AG20443 (cell line): Measurements from ENCODE around the gene L1CAM.
"Not testable (repeated sequence)": the region's sequence is repeated elsewhere in the genome, so short reads cannot be mapped to it uniquely, and the experiment has no call there.

Source experiments
- DNase-seq: peaks from one replicate; pipeline ENCODE4 v3.0.0; 2012; ENCODE audit warnings: low spot score, mixed read lengths

L1CAM gene

DNA sequence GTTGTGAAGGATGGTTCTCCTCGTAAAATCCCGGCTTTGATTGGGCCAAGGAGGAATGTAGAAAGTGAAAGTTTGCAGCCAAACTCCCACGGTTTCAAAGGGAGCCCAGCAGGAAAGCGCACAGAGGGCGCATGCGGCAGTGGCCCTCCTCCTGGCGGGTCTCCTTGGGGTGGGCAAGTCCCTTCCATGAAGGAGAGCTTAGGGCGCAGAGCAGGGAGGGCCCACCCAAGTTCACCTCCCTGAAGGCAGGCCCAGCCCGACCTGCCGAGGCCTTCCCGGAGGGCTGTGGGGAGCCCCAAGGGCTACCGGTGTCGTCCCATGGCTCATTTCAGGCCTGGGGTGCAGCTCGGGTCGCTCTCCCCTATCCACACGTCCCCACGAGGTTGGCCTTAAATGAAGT, 57.7 kb downstream of the L1CAM start:
- no peak for DNase-seq

DNA sequence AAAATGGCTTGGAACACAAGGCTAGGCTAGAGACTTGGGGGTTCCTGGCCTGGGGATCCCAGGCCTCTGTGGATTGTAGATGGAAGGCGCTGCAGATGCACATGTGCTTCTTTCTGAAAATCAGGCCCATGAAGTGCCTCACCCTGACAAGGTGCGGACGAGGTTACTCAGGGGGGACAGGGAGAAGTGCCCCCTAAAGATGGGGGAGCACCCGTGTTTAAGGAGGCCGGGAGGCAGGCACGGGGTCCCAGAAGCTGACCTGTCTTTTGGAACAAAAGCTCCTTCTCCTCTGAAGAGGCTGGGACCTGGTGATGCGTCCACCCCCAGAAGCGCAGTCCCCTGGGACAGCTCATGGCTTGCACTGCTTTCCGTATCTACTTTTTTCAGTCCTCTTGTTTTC, 58.1 kb downstream of the L1CAM start:
- DNase-seq, result peak; percentile 6

DNA sequence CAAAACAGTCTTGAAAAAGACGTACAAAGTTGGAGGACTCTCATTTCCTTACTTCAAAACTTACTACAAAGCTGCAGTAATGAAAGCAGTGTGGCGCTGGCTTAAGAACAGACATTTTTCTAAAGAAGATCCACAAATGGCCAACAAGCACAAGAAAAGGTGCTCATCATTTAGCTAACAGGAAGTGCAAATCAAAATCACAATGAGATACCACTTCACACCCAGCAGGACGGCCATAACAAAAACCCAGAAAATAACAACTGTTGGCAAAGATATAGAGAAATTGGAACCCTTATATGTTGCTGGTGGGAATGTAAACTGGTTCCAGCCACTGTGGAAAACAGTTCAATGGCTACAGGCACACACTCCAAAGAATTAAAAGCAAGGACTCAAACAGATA, 59.0 kb downstream of the L1CAM start:
- no peak for DNase-seq

DNA sequence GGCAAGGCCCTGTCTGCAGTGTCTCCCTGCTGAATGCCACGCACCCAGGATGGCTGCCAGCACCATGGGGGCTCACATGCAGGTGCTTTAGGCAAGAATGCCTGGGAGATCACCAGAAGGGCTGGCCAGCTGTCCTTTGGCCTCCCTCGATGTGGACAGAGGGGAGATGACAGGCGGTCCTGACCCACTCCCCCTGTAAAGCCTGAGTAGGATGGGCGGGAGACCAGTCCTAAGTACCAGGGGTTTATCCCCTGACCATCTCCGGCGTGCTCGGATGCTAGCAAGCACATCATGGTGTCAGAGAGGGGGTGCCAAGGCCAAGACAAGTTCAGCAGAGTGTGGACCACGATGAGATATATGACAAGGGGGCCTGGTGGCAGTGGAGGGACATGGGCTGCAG, 60.9 kb downstream of the L1CAM start:
- DNase-seq, result no peak

DNA sequence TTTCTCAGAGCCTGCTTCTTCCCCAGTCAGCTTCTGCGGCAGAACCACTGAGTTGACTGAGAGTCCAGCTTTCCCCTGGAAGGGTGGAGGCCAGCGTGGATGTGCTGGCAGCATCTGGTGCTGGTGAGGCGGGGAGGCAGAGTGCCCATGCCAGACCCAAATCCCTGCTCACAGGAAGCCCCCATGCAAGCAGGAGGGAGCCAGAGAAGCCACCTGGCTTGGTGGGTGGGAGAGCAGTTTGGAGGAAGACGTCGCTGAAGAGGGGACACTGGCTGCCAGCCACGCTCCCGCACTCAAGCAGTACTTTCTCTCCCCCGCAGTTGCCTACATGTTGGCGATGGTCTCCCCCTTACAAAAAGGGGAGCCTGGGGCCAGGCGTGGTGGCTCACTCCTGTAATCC, 61.6 kb downstream of the L1CAM start:
- DNase-seq, result peak; percentile 1

DNA sequence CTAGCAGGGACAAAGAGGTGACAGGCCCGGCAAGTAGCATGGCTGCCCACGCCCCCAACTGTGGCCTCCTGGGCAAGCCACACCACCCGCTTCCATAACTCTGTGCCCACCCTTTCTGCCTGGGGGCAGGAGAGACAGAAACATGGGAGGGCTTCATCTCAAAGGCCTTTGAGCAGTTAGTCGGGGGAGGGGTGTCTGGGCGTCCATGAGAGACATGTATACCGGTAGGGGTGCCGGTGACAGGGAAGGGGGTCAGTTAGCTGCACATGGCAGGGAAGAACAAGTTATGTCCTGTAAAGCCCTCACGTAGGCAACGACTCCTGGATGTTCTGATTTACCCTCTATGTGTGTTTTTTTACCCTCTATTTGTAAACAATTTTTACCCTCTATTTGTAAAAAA, 64.9 kb downstream of the L1CAM start:
- DNase-seq, result no peak

DNA sequence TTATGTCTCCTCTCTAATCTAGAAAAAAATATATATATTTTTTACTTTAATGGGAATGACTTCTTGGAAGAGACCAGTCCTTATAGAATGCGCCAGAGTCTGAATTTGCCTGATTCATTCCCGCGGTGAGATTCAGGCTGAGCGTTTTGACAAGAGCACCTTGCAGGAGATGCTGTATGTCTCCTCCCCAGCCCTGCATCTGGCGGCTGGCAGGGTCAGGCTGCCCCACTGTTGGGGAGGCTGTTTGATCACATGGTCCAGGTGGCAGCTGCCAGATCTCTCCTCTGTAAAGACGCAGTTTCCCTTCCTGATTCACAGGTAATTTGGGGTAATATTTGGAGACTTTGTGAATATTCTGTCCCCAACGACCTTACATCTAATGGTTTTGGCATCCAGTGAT, 65.4 kb downstream of the L1CAM start:
- no peak for DNase-seq

DNA sequence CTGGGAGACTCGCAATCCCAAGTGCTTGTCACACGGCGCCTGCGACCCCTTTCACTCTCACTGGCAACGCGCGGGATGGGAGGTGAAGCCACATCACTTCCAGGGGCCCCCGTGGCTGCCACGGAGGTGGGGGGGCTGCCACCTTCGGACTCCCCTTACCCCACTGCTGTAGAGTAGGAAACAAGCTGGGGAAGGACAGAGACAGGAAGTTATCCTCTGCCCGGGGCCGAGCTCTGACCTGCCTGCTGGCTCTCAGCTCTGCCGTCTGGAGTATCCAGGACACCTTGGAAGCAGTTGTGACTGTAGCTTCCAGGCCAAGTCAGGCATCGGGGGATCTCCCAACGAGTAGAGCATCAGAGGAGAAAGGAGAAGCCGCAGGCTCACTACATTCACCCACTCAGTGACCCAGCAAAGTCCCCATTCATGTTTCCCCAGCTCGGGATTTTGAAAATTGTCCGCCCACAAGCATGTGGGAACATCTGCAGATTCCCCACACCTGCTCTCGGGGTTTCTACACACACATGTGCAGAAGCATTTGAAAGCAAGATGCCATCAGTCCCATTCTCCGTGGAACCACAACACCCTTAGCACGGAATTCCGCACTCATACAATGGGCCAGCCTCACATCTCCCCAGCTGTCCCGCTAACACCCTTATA, 66.5 kb downstream of the L1CAM start:
- DNase-seq, result no peak

DNA sequence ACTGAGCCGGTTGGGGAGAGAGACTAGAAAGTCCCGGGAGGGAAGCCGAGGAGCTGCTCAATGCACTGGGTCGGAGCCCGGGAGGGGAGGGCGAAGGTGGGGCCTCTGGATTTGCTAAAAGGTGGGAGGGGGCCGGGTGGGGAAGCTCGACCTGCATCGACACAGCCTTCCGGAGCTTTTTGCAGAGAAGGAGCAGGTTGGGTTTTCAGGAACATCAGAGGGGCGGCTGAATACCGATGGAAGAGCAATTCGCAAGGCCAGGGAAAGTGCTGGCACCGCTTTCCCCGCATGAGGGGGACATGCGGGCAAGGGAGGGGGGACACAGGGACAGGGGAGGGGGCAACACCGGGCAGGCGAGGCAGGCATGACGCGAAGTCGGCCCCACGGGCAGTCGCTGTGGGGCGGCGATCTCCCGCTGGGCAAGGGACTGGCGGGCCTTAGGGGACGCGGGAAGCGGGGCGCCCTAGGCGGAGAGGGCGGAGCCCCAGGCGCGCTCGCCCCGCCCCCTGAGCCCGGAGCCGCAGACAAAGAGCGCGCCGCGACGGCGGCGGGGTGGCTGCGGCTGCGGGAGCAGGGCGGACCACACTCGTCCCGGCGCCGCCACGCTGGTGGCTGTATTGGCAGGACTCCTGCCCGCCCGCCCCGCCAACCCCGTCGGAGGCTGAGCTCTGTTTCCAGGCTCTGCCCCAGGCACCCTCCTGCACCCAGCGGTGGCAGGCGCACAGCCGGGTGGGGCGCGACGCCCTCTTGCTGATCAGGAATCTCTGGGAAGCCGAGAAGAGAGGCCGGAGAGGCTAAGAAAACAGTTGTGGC, 67.2 kb downstream of the L1CAM start:
- peak; percentile 69 for DNase-seq

DNA sequence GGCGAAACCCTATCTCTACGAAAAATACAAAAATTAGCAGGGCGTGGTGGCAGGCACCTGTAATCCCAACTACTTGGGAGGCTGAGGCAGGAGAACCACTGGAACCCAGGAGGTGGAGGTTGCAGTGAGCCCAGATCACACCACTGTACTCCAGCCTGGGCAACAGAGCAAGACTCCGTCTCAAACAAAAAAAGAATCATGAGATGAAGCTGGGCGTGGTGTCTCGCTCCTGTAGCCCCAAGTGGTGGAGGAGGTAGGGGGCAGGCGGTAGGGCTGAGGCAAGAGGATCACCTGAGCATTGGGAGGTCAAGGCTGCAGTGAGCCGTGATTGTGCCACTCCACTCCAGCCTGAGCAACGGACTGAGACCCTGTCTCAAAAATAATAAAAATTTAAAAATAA, 67.9 kb downstream of the L1CAM start:
- not testable (repeated sequence) for DNase-seq

DNA sequence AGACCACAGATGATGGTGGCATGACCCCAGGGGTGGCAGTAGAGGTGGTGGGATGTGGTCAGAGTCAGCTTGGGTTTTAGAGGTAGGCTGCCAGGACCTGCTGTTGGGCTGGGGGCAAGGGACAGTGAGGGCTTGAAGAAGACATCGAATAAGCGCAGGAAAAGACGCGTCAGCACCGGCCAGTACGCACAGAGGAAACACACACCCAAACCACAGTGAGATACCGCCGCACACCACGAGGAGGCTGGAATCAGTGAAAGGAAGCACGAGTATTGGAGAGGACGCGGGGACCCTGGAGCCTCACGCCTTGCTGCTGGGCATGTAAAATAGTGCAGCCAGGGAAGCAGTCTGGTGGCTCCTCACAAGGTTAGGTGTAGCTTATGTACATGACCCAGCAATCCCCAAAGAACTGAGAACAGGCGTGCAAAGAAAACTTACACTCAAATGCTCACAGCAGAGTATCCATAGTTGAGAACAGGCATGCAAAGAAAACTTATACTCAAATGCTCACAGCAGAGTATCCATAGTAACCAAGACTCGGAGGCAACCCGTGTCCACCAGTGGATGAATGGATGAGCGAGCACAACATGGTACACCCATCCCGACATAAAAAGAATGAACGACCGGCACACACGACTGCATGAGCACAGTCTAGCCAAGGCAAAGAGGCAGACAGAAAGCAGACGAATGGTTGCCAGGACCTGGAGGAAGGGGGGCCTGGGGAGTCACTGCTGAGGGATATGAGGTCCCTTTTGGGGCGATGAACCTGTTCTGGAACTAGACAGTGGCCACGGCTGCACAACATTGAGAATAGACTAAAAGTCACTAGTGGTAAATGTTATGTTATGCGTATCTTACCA, 68.9 kb downstream of the L1CAM start:
- no peak for DNase-seq

DNA sequence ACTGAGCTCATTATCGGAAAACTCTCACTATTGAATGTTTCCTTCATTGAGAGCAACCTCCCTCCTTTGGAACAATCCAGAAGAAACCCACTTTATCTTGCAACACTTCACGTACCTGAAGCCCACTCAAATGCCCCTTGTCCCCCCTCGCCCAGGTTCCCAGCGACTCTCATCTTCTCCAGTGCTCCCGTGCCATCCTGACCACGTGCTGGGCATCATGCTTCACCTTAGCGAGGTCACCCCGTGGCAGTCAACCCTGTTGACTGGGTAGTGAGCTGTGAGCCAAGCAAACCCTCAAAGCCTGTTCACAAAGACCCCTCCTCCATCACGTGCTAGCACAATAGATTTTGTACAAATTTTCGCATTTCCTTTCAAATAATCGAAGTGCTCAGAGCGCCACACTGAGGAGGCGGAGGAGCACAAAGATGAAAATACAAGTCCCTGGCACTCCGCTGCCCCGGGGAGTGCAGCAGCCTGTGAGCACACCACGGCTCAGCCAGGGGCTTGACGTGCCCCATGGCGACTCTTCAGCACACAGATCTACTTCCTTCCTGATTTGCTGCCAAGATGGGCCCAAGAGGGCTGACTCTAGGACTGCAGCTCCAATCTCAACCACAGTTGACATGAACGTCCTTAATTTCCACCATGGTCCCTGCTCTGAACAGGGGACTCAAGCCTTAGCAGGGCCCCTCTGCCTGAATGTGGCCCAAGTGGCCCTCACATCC, 71.2 kb downstream of the L1CAM start:
- DNase-seq, result no peak

DNA sequence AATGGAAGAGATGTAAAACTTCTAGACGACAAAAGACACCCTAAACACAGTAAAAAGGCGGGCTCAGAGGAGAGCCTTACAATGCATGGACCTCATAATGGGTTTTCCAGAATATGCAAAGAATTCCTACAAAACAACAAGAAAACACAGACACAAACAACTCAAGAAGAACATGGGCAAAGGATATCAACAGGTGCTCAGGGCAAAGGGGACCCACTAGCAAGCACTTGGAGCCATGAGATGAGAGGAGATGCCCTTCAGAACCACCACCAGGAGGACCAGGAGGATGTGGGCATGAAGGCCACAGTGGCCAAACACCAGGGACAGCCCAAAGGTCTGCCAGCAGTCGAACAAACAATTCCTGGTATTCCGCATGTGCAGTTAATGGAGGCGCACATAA, 72.8 kb downstream of the L1CAM start:
- DNase-seq, result no peak

DNA sequence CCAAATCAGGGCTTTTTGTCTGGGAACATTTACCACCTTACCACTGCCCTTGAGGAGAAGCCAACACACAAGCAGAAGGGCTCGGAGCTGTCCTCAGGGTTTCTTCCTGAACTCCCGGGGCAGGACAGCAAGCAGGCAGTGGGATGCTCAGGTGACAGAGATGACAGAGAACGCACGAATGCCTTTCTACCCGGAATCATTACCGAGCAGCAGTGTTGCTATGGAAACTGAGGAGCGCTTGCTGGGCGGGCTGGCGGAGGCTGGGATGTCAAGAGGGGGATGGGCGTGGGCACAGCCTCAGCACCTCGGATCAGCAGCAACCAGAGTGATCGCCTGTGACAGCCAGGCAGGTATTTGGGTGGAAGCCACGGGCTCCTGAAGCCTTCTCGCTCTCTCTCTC, 73.8 kb downstream of the L1CAM start:
- DNase-seq, result no peak
